ENCODE data around the gene NGLY1.

DNA sequence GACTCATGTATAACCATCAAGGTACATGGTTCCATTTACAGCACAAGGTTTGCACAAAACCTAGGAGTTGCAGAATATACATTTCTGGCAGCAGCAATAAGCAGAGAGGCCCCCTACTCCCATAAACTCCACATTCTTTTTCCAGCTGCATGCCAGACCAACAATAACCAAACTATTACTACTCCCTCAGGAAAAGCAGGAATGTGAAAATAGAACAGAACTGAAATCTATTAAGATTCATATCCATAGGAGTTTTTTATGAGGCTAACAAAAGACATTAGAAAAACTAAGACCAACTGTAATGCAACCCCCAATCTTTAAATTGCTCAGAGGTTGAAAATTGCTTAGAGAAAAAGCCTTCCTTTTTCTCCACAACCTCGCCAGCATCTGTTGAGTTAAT lies 90.9 kb downstream of the NGLY1 start:
- TF ChIP-seq, protein P1, sequence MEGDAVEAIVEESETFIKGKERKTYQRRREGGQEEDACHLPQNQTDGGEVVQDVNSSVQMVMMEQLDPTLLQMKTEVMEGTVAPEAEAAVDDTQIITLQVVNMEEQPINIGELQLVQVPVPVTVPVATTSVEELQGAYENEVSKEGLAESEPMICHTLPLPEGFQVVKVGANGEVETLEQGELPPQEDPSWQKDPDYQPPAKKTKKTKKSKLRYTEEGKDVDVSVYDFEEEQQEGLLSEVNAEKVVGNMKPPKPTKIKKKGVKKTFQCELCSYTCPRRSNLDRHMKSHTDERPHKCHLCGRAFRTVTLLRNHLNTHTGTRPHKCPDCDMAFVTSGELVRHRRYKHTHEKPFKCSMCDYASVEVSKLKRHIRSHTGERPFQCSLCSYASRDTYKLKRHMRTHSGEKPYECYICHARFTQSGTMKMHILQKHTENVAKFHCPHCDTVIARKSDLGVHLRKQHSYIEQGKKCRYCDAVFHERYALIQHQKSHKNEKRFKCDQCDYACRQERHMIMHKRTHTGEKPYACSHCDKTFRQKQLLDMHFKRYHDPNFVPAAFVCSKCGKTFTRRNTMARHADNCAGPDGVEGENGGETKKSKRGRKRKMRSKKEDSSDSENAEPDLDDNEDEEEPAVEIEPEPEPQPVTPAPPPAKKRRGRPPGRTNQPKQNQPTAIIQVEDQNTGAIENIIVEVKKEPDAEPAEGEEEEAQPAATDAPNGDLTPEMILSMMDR (conservative IDR thresholded peaks at IDR 0.05 in 1 of 2, IDR thresholded peaks at IDR 0.05 in 1 of 2; ENCODE audit: low read depth in 1 of 2, low read length in 2 of 2) = no peak
- TF ChIP-seq EZH2 (IDR thresholded peaks at IDR 0.05; ENCODE audit: low read length, missing control alignments) = no peak

All from fibroblast of lung (primary cell).